NCI-H2107 treated with DMSO at 0.1 percent for 48 hours (cell line): ENCODE measurements around the gene SLK.

Experiments used
- DNase-seq: peaks from one replicate; lab custom pipeline; 2025; ENCODE audit not compliant: unreplicated experiment; lab: John Stamatoyannopoulos, UW

SLK gene

GRCh38 chr10:104031631-104032030, 64.7 kb downstream of the SLK start:
- DNase-seq = no peak

GRCh38 chr10:104032144-104032775, 65.3 kb downstream of the SLK start:
- no peak for DNase-seq

- no peak for DNase-seq
These were observed 66.5 kb downstream of the SLK start for GRCh38 chr10:104033401-104033930.

GRCh38 chr10:104033966-104034365, 67.0 kb downstream of the SLK start:
- DNase-seq = no peak

GRCh38 chr10:104034401-104035193, 67.7 kb downstream of the SLK start:
- DNase-seq = no peak

- DNase-seq = no peak
These were observed 68.5 kb downstream of the SLK start for GRCh38 chr10:104035194-104036068.

GRCh38 chr10:104036069-104036384, 69.1 kb downstream of the SLK start:
- no peak for DNase-seq

- DNase-seq = no peak
These were observed 69.7 kb downstream of the SLK start for GRCh38 chr10:104036518-104037260.

GRCh38 chr10:104037261-104037951, 70.5 kb downstream of the SLK start:
- DNase-seq = no peak

GRCh38 chr10:104038537-104038936, 71.6 kb downstream of the SLK start:
- no peak for DNase-seq

GRCh38 chr10:104038958-104039752, 72.2 kb downstream of the SLK start:
- DNase-seq = no peak

- no peak for DNase-seq
These were observed 73.4 kb downstream of the SLK start for GRCh38 chr10:104040382-104040781.

GRCh38 chr10:104040862-104041789, 74.2 kb downstream of the SLK start:
- no peak for DNase-seq

- no peak for DNase-seq
These were observed 75.1 kb downstream of the SLK start for GRCh38 chr10:104041891-104042535.

- no peak for DNase-seq
These were observed 76.4 kb downstream of the SLK start for GRCh38 chr10:104043185-104043830.

- no peak for DNase-seq
These were observed 76.9 kb downstream of the SLK start for GRCh38 chr10:104043854-104044253.
